Sigmoid colon (tissue), 7 donors: ENCODE results near the gene PRMT7. TPM values are rescaled to one million over a fixed set of nuclear protein-coding genes. Genes with fewer than 3 reads are reported as not detected.
A peak's percentile ranks its signal among the peaks of the same experiment; 100 is the strongest.

Experiments
- DNase-seq: peaks from one replicate; pipeline ENCODE4 v3.0.0-alpha.2; 2019
- H3K27ac ChIP-seq, 4 donors: fragments of 200-600 bp; sonication (generic); one replicate each; pipeline ENCODE4 v1.5.1; 2016 to 2019; ENCODE audit warnings: mild to moderate bottlenecking in 1 of 4
- H3K27me3 ChIP-seq, 3 donors: fragments of 200-600 bp; sonication (generic); one replicate each; pipeline ENCODE4 v1.5.1; 2019; ENCODE audit warnings: mild to moderate bottlenecking in 1 of 3
- H3K36me3 ChIP-seq, 4 donors: fragments of 200-600 bp; sonication (generic); one replicate each; pipeline ENCODE4 v1.5.1; 2016 to 2019
- H3K4me1 ChIP-seq, 4 donors: fragments of 200-600 bp; sonication (generic); one replicate each; pipeline ENCODE4 v1.5.1; 2017 to 2019
- H3K4me3 ChIP-seq, 4 donors: fragments of 200-600 bp; sonication (generic); one replicate each; pipeline ENCODE4 v1.5.1; 2017 to 2019; ENCODE audit warnings: mild to moderate bottlenecking in 2 of 4, moderate library complexity in 1 of 4
- H3K9me3 ChIP-seq, 4 donors: fragments of 200-600 bp in 3 of 4; sonication (generic) in 3 of 4; one replicate each; pipeline versions ENCODE4 v1.5.1 to v1.6.1; 2013 to 2019
- EP300 ChIP-seq, 4 donors: sonication (generic); formaldehyde crosslinking; IDR thresholded peaks; one replicate each; pipeline ENCODE4 v1.6.1; 2017; ENCODE audit warnings: antibody characterized with exemption in 4 of 4
- POLR2A ChIP-seq, 2 donors: fragments of 450-650 bp; IDR thresholded peaks; one replicate each; pipeline ENCODE4 v1.6.1; 2016; ENCODE audit warnings: antibody characterized with exemption in 2 of 2, mild to moderate bottlenecking in 2 of 2, moderate library complexity in 2 of 2
- POLR2AphosphoS5 ChIP-seq, 4 donors: sonication (generic); formaldehyde crosslinking; IDR thresholded peaks; one replicate each; pipeline ENCODE4 v1.6.1; 2017; ENCODE audit warnings: antibody characterized with exemption in 4 of 4
- WGBS, 2 donors: extraction: QIAGEN DNeasy Blood & Tissue Kit; methylation state at CpG; one replicate each; pipeline ENCODE4 v1.1.7; 2013; 5-methylcytosine and 5-hydroxymethylcytosine counted together
- intact Hi-C: fragments of 100-400 bp; cut with DNase I; formaldehyde crosslinking; loops from one replicate; pipeline ENCODE4 v1.15.1; 2023
- polyA plus RNA-seq, 3 donors: library from polyadenylated mRNA; stranded (reverse); fragments of 200-250 nt; gene quantifications; one replicate each; pipeline ENCODE4 v1.2.3, GENCODE V29; 2013
- total RNA-seq, 4 donors: library from RNA; depleted of rRNA; stranded (reverse); fragments of >200 nt; gene quantifications; one replicate each; pipeline ENCODE4 v1.1.0, GENCODE V29; 2016
- TF ChIP-seq, protein P1 (sequence below), 4 experiments: fragments of 450-650 bp in 3 of 4; fragments of 200-600 bp in 1 of 4; IDR thresholded peaks; one replicate each; pipeline ENCODE4 v1.5.1; 2016 to 2019; ENCODE audit warnings: antibody characterized with exemption in 4 of 4, mild to moderate bottlenecking in 3 of 4, moderate library complexity in 2 of 4
- donor health status: healthy with polysubstance abuse.
- donor health status: Bipolar disorder and iron deficiency.
- donor health status: healthy.

PRMT7 gene
- total and polyA plus RNA-seq, 7 donors = 12.0 to 51.0 (median 40.7) TPM

DNA sequence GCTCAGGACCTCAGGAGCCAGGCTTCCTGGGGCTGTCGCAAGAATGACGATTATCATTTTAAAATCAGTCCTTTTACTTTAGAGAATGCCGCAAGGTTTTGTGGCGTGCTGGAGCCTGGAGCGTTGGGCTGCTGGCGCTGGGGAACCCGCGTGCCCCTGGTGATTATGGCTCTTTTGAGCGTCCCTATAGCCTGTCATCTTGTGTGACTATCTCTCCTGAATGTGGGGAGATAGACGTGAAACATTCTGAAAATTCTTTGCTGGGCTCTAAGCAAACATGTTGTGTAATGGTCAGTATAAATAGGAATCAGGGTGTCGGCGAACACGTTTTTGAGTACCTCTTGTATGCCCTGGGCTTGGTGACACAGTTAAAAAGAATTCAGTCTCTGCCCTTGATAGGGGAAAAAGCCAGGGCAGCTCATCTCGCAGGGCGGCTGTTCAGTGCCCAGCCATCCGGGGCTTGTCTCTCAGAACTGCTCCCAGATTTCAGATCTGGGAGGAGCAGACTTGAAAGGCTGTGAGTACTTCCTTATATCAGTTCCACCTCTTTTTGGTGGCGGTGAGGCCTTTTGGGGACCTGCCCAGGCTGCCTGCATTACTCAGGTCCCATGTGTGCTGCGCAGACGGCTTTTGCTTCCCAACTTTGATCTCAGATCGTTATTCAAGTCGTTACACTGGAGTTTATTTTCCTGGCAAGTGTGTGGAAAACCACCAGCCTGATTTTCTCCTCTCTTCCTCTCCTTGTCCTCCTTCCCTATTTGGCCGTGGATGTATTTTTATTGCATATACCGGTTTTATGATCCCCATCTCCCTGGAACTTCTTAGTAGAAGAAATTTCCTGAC is 45.5 kb upstream of the PRMT7 start:
- intact Hi-C loops = no loop called here
- Histone ChIP-seq H3K27ac (peak overlapping the region; percentile 97 to 99 (median 98)), H3K36me3 (peaks cover 0 to 6% (median 2%) of the 10 kb centered on the region in 4 donors), H3K9me3 (no peaks in the 10 kb centered on the region), H3K4me3 (peak overlapping the region; percentile 78 to 84 (median 82)), H3K4me1 (peaks cover 0 to 42% (median 30%) of the 10 kb centered on the region in 4 donors), H3K27me3 (no peaks in the 10 kb centered on the region)
- WGBS, 2 donors = 1 to 7% methylated on average over 23 of the region's 23 CpGs
- DNase-seq = peak; percentile 87
- TF ChIP-seq POLR2A (IDR thresholded peaks at IDR 0.05) (no peak), POLR2AphosphoS5 (IDR thresholded peaks at IDR 0.05) (peak; percentile 34 to 73 (median 51))

DNA sequence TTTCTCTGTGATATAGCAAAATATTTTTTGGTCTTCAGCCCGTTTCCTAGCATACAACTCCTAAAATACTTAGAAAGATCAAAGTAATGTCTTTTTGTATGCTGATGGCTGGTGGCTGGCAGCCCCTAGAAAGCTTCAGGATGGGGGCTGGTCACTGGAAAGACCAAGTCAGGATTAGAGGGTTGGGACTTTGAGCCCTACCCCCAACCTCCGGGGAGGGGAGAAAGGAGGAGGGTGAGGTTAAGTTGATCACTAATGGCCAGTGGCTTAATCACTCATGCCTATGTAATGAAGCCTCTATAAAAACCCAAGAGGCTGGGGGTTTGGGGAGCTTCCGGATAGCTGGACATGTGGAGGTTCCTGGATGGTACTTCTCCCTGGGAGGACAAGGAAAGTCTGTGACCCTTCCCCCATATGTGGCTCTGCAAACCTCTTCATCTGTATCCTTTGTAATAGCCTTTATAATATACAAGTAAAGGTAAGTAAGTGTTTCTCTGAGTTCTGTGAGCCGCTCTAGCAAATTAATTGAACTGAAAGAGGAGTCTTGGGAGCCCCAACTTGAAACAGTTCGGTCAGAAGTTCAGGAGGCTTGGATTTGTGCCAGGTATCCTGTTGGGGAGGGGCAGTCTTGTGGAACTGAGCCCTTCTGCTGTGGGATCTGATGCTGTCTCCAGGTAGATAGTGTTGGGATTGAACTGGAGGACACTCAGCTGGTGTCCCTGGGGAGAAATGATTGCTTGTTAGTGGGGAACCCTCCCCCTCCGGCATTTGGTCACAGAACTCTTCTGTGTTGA is 43.0 kb upstream of the PRMT7 start:
- no peaks in the 10 kb centered on the region for H3K36me3 ChIP-seq
- no peaks in the 10 kb centered on the region for H3K9me3 ChIP-seq
- peaks cover 0 to 38% (median 26%) of the 10 kb centered on the region in 4 donors for H3K4me1 ChIP-seq
- no peak for TF ChIP-seq POLR2A (IDR thresholded peaks at IDR 0.05)
- TF ChIP-seq EP300 (IDR thresholded peaks at IDR 0.05) = no peak
- TF ChIP-seq, protein P1, sequence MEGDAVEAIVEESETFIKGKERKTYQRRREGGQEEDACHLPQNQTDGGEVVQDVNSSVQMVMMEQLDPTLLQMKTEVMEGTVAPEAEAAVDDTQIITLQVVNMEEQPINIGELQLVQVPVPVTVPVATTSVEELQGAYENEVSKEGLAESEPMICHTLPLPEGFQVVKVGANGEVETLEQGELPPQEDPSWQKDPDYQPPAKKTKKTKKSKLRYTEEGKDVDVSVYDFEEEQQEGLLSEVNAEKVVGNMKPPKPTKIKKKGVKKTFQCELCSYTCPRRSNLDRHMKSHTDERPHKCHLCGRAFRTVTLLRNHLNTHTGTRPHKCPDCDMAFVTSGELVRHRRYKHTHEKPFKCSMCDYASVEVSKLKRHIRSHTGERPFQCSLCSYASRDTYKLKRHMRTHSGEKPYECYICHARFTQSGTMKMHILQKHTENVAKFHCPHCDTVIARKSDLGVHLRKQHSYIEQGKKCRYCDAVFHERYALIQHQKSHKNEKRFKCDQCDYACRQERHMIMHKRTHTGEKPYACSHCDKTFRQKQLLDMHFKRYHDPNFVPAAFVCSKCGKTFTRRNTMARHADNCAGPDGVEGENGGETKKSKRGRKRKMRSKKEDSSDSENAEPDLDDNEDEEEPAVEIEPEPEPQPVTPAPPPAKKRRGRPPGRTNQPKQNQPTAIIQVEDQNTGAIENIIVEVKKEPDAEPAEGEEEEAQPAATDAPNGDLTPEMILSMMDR (IDR thresholded peaks at IDR 0.05) = no peak
- no peak for TF ChIP-seq POLR2AphosphoS5 (IDR thresholded peaks at IDR 0.05)
- 37 to 65% methylated on average over 6 of the region's 6 CpGs for WGBS, 2 donors
- H3K27me3 ChIP-seq = no peaks in the 10 kb centered on the region
- intact Hi-C loops = no loop called here
- no peak overlapping the region for H3K4me3 ChIP-seq
- DNase-seq = no peak
- H3K27ac ChIP-seq = peak overlapping the region in 1 of 4 donors; percentile 16

DNA sequence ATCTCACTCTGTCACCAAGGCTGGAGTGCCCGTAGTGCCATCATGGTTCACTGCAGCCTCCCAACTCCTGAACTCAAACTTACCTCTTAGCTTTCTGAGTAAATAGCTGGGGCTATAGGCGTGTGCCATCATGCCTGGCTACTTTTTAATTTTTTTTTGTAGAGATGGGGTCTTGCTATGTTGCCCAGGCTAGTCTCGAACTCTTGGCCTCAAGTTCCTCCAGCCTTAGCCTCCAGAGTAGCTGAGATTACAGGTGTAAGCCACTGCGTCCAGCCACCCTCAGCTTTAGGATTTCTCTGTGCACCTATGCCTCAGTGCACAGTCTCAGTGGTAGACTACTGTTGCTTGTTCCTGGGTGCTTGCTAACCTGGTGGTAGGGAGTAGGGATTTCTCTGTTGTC is 41.0 kb upstream of the PRMT7 start:
- 89 to 92% methylated on average over 4 of the region's 4 CpGs for WGBS, 2 donors
- Histone ChIP-seq H3K4me3 (no peak overlapping the region), H3K36me3 (peaks cover 0 to 17% (median 5%) of the 10 kb centered on the region in 4 donors), H3K4me1 (peaks cover 0 to 30% (median 20%) of the 10 kb centered on the region in 4 donors), H3K27ac (peak overlapping the region in 1 of 4 donors; percentile 29), H3K27me3 (no peaks in the 10 kb centered on the region), H3K9me3 (no peaks in the 10 kb centered on the region)
- TF ChIP-seq POLR2A (IDR thresholded peaks at IDR 0.05) = no peak
- no peak for TF ChIP-seq EP300 (IDR thresholded peaks at IDR 0.05)
- no peak for TF ChIP-seq POLR2AphosphoS5 (IDR thresholded peaks at IDR 0.05)
- TF ChIP-seq, protein P1 (IDR thresholded peaks at IDR 0.05) = no peak
- intact Hi-C loops = no loop called here
- no peak for DNase-seq

DNA sequence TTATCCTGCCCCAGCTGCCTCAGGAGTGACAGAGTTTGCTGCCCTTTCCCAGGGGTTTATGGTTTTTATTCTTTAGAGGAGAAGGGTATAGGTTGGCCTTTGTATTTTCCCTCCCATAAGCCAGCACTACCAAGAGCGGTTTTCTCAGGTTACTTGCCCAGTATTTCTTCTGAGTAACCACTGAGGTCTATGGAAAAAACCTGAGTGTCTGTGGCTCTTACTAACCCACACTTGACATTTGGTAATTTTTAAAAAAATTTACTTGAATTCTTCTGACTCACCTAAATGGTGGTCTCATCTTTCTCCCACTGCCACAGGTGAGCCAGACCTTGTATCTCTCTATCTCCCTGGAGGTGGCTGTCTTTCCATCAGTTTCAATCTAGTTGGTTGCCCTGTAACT is 40.5 kb upstream of the PRMT7 start:
- TF ChIP-seq, protein P1 (IDR thresholded peaks at IDR 0.05) = no peak
- peaks cover 0 to 21% (median 7%) of the 10 kb centered on the region in 4 donors for H3K36me3 ChIP-seq
- WGBS, 2 donors = 0 to 50% methylated on average over 1 of the region's 1 CpG
- H3K9me3 ChIP-seq = no peaks in the 10 kb centered on the region
- no peak overlapping the region for H3K4me3 ChIP-seq
- intact Hi-C loops = no loop called here
- no peaks in the 10 kb centered on the region for H3K27me3 ChIP-seq
- no peak overlapping the region for H3K27ac ChIP-seq
- H3K4me1 ChIP-seq = peaks cover 0 to 30% (median 24%) of the 10 kb centered on the region in 4 donors
- no peak for DNase-seq
